H1 (cell line): Measurements from ENCODE around the gene CNOT6. TPM values are rescaled to one million over a fixed set of nuclear protein-coding genes. Genes with fewer than 3 reads are reported as not detected.

Experiments used
- CTCF ChIA-PET: fragments of 300-600 bp; sonication (Branson Sonifier 250); formaldehyde crosslinking; loops from one replicate; lab custom pipeline; 2021; ENCODE audit not compliant: partially characterized antibody; lab: Charles Lee
- POLR2A ChIA-PET: fragments of 300-600 bp; sonication (Branson Sonifier 250); formaldehyde crosslinking; loops from one replicate; lab custom pipeline; 2021; ENCODE audit warnings: inconsistent platforms; ENCODE audit not compliant: partially characterized antibody; lab: Charles Lee
- DNase-seq, 2 experiments: peaks; one replicate each; pipeline versions ENCODE4 v3.0.0 to v3.0.0-alpha.2; 2010 to 2022; ENCODE audit warnings: low spot score in 2 of 2, low read depth in 1 of 2, mixed read lengths in 1 of 2
- FAIRE-seq: peaks from 2 replicates; lab custom pipeline; 2011; peaks lifted over from hg19 to GRCh38; lab: Jason Lieb, UNC
- H2AFZ ChIP-seq: 2 replicates; pipeline ENCODE4 v1.8.1; 2012; ENCODE audit warnings: low read length, inconsistent platforms
- H2AK5ac ChIP-seq: 2 replicates; pipeline ENCODE4 v1.6.1; 2013; ENCODE audit warnings: low read depth, low read length
- H2BK120ac ChIP-seq: replicated peaks from 2 replicates; pipeline ENCODE3; 2013; ENCODE audit warnings: low read depth, low read length, inconsistent platforms
- H2BK12ac ChIP-seq: 2 replicates; pipeline ENCODE4 v1.6.1; 2013; ENCODE audit warnings: low read depth, low read length
- H2BK15ac ChIP-seq: 2 replicates; pipeline ENCODE4 v1.6.1; 2013; ENCODE audit warnings: low read length
- H2BK20ac ChIP-seq: 2 replicates; pipeline ENCODE4 v1.6.1; 2013; ENCODE audit warnings: low read length
- H2BK5ac ChIP-seq: 2 replicates; pipeline ENCODE4 v1.6.1; 2013; ENCODE audit warnings: low read depth, low read length
- H3K14ac ChIP-seq: 2 replicates; pipeline ENCODE4 v1.6.1; 2013; ENCODE audit warnings: inconsistent platforms; ENCODE audit not compliant: insufficient read length
- H3K18ac ChIP-seq: 2 replicates; pipeline ENCODE4 v1.6.1; 2013; ENCODE audit warnings: low read length; ENCODE audit errors: extremely low read depth
- H3K23ac ChIP-seq: 2 replicates; pipeline ENCODE4 v1.6.1; 2013; ENCODE audit warnings: inconsistent platforms; ENCODE audit not compliant: insufficient read length
- H3K23me2 ChIP-seq: 2 replicates; pipeline ENCODE4 v1.6.1; 2013; ENCODE audit warnings: low read depth, low read length
- H3K27ac ChIP-seq: 2 replicates; pipeline ENCODE4 v1.6.1; 2011; ENCODE audit warnings: low read depth, low read length, inconsistent platforms
- H3K27me3 ChIP-seq, 4 experiments: replicated peaks in 1 of 4; 1 replicate in 1 of 4; 2 replicates in 3 of 4; pipeline versions ENCODE4 v1.6.1 to v1.8.1; 2011 to 2013; ENCODE audit warnings: low read length in 3 of 4, mild to moderate bottlenecking in 3 of 4, inconsistent platforms in 2 of 4, mixed read lengths in 2 of 4, moderate library complexity in 1 of 4; ENCODE audit not compliant: control insufficient read depth in 3 of 4, insufficient read depth in 3 of 4; ENCODE audit errors: extremely low read depth in 1 of 4
- H3K36me3 ChIP-seq, 4 experiments: 2 replicates each; pipeline versions ENCODE4 v1.6.1 to v1.8.1; 2011 to 2013; ENCODE audit warnings: mild to moderate bottlenecking in 4 of 4, low read length in 3 of 4, moderate library complexity in 2 of 4, control low read depth in 1 of 4, inconsistent platforms in 1 of 4; ENCODE audit not compliant: insufficient read depth in 4 of 4, control insufficient read depth in 2 of 4
- H3K4ac ChIP-seq: replicated peaks from 2 replicates; pipeline ENCODE3; 2013; ENCODE audit warnings: low read length, low read depth, mixed read lengths, inconsistent platforms; ENCODE audit not compliant: insufficient read length
- H3K4me1 ChIP-seq, 4 experiments: replicated peaks in 1 of 4; 1 replicate in 1 of 4; 2 replicates in 3 of 4; pipeline versions ENCODE4 v1.6.1 to v1.8.1; 2011 to 2013; ENCODE audit warnings: low read length in 3 of 4, inconsistent platforms in 2 of 4, mixed read lengths in 1 of 4; ENCODE audit not compliant: insufficient read depth in 4 of 4, control insufficient read depth in 3 of 4
- H3K4me2 ChIP-seq, 2 experiments: 2 replicates each; pipeline versions ENCODE4 v1.6.1 to v1.8.1; 2011 to 2013; ENCODE audit warnings: low read depth in 2 of 2, low read length in 2 of 2, control low read depth in 1 of 2, inconsistent platforms in 1 of 2, mild to moderate bottlenecking in 1 of 2; ENCODE audit not compliant: insufficient read depth in 1 of 2
- H3K4me3 ChIP-seq, 4 experiments: fragments of 200-600, 300-600 bp in 1 of 4; sonication (generic), shearing (Covaris generic), sonication (Bioruptor Twin) in 1 of 4; 2 replicates each; pipeline versions ENCODE4 v1.5.1 to v1.8.1; 2011 to 2016; ENCODE audit warnings: low read length in 4 of 4, low read depth in 3 of 4, control low read depth in 2 of 4, inconsistent platforms in 2 of 4, mild to moderate bottlenecking in 2 of 4, mixed read lengths in 1 of 4, moderate library complexity in 1 of 4; ENCODE audit not compliant: insufficient read depth in 2 of 4; ENCODE audit errors: extremely low read depth in 1 of 4
- H3K56ac ChIP-seq: replicated peaks from 2 replicates; pipeline ENCODE3; 2013; ENCODE audit warnings: low read depth, mild to moderate bottlenecking, mixed read lengths, low read length, inconsistent platforms; ENCODE audit not compliant: insufficient read length
- H3K79me1 ChIP-seq: 2 replicates; pipeline ENCODE4 v1.6.1; 2013; ENCODE audit warnings: low read depth, low read length, control low read depth
- H3K79me2 ChIP-seq, 2 experiments: 2 replicates each; pipeline versions ENCODE4 v1.6.1 to v1.8.1; 2012 to 2013; ENCODE audit warnings: low read length in 2 of 2, mild to moderate bottlenecking in 2 of 2, inconsistent platforms in 1 of 2; ENCODE audit not compliant: insufficient read depth in 2 of 2, control insufficient read depth in 1 of 2
- H3K9ac ChIP-seq, 4 experiments: replicated peaks in 1 of 4; 1 replicate in 1 of 4; 2 replicates in 3 of 4; pipeline versions ENCODE4 v1.6.1 to v1.8.1; 2011 to 2013; ENCODE audit warnings: low read depth in 3 of 4, low read length in 3 of 4, control low read depth in 2 of 4, mild to moderate bottlenecking in 2 of 4, moderate library complexity in 2 of 4, inconsistent platforms in 1 of 4; ENCODE audit errors: extremely low read depth in 1 of 4
- H3K9me3 ChIP-seq, 2 experiments: 2 replicates each; pipeline versions ENCODE4 v1.6.1 to v1.8.1; 2012 to 2013; ENCODE audit warnings: mild to moderate bottlenecking in 2 of 2, moderate library complexity in 2 of 2, control low read depth in 1 of 2, inconsistent platforms in 1 of 2, low read depth in 1 of 2, low read length in 1 of 2, mixed read lengths in 1 of 2; ENCODE audit not compliant: insufficient read depth in 2 of 2
- H4K20me1 ChIP-seq, 2 experiments: replicated peaks in 1 of 2; 2 replicates each; pipeline versions ENCODE3 to v1.8.1; 2011 to 2013; ENCODE audit warnings: inconsistent platforms in 2 of 2, low read length in 2 of 2, mild to moderate bottlenecking in 1 of 2; ENCODE audit not compliant: insufficient read depth in 2 of 2, control insufficient read depth in 1 of 2
- H4K5ac ChIP-seq: 2 replicates; pipeline ENCODE4 v1.6.1; 2013; ENCODE audit warnings: low read length, low read depth, mixed read lengths, inconsistent platforms; ENCODE audit not compliant: insufficient read length
- H4K8ac ChIP-seq: 2 replicates; pipeline ENCODE4 v1.8.0; 2013; ENCODE audit warnings: mild to moderate bottlenecking, moderate library complexity, low read length, inconsistent platforms; ENCODE audit not compliant: insufficient read depth; ENCODE audit errors: extremely low read depth
- H4K91ac ChIP-seq: replicated peaks from 2 replicates; pipeline ENCODE3; 2013; ENCODE audit warnings: low read length, mixed read lengths, inconsistent platforms; ENCODE audit not compliant: insufficient read length
- CEBPB ChIP-seq: IDR thresholded peaks from 2 replicates; pipeline ENCODE4 v1.6.1; 2012; ENCODE audit warnings: low read depth, low read length
- JUN ChIP-seq: IDR thresholded peaks from 2 replicates; pipeline ENCODE4 v1.6.1; 2011; ENCODE audit warnings: low read depth, mild to moderate bottlenecking, improper control_type of control experiment, low read length
- POLR2AphosphoS5 ChIP-seq: IDR thresholded peaks from 2 replicates; pipeline ENCODE4 v1.6.1; 2011; ENCODE audit warnings: low read depth, low read length
- POU5F1 ChIP-seq: IDR thresholded peaks from 2 replicates; pipeline ENCODE4 v1.6.1; 2011; ENCODE audit warnings: low read depth, mild to moderate bottlenecking, low read length, moderate library complexity
- SAP30 ChIP-seq: fragments of 300-600 bp; sonication (generic); IDR thresholded peaks from 2 replicates; pipeline ENCODE4 v1.7.1; 2012; ENCODE audit warnings: low read length, moderate library complexity, mild to moderate bottlenecking, inconsistent platforms; ENCODE audit not compliant: insufficient read depth, insufficient replicate concordance
- SIN3A ChIP-seq, 2 experiments: IDR thresholded peaks in 1 of 2; conservative IDR thresholded peaks in 1 of 2; 2 replicates each; pipeline ENCODE4 v1.6.1; 2011 to 2012; ENCODE audit warnings: low read length in 2 of 2, improper control_type of control experiment in 1 of 2, low read depth in 1 of 2, mild to moderate bottlenecking in 1 of 2
- SP2 ChIP-seq: IDR thresholded peaks from 2 replicates; pipeline ENCODE4 v1.6.1; 2012; ENCODE audit warnings: mild to moderate bottlenecking, low read length, inconsistent platforms
- SUZ12 ChIP-seq: fragments of 200-600 bp; sonication (generic); IDR thresholded peaks from 2 replicates; pipeline ENCODE4 v1.6.1; 2012; ENCODE audit warnings: mild to moderate bottlenecking, inconsistent platforms, low read length, moderate library complexity, mixed read lengths
- TCF12 ChIP-seq: IDR thresholded peaks from 2 replicates; pipeline ENCODE4 v1.6.1; 2011; ENCODE audit warnings: low read depth, mild to moderate bottlenecking, low read length
- WGBS, 2 experiments: shearing (Covaris generic) in 1 of 2; methylation state at CpG; one replicate each; pipeline versions ENCODE4 v1.1.6 to v1.1.7; 2013 to 2015; ENCODE audit warnings: low lambda C conversion rate in 2 of 2, mixed read lengths in 2 of 2, inconsistent platforms in 1 of 2, low coverage in 1 of 2, missing lambda C conversion rate in 1 of 2; ENCODE audit not compliant: insufficient replicate concordance in 2 of 2, insufficient coverage in 1 of 2, insufficient read length in 1 of 2; ENCODE audit errors: extremely low coverage in 1 of 2, missing lambda C conversion rate in 1 of 2; 5-methylcytosine and 5-hydroxymethylcytosine counted together
- polyA plus RNA-seq, 7 experiments: library from polyadenylated mRNA; depleted of rRNA in 3 of 7; stranded (reverse) in 5 of 7; unstranded in 2 of 7; fragments of >200 nt in 5 of 7; fragments of 200-250 nt in 2 of 7; gene quantifications; 1 replicate in 5 of 7; 2 replicates in 1 of 7; 4 replicates in 1 of 7; pipeline versions ENCODE4 v1.2.1 to v1.2.3, GENCODE V29; 2011 to 2013; ENCODE audit warnings: missing spikeins in 2 of 7, mixed read lengths in 2 of 7
- total RNA-seq: library from RNA; stranded (reverse); fragmentation: NEBNext Ultra II Directional; extraction: Animal tissue kit (Norgen Biotek cat#: 25700); gene quantifications from 2 replicates; pipeline ENCODE4 v1.2.1, GENCODE V29; 2021
- TF ChIP-seq, protein P1 (sequence below): IDR thresholded peaks from 2 replicates; pipeline ENCODE4 v1.6.1; 2012; ENCODE audit warnings: inconsistent platforms
- TF ChIP-seq, protein P2 (sequence below): IDR thresholded peaks from 2 replicates; pipeline ENCODE4 v1.6.1; 2012; ENCODE audit warnings: inconsistent platforms
- TF ChIP-seq, protein P3 (sequence below): IDR thresholded peaks from 2 replicates; pipeline ENCODE4 v1.6.1; 2012; ENCODE audit warnings: low read length, inconsistent platforms

The CNOT6 gene
- total and polyA plus RNA-seq, 2 of the 8 experiments (the other 6 are each of a cell fraction or from before 2014, with no cell fraction given) = 10.7 to 45.4 TPM

DNA sequence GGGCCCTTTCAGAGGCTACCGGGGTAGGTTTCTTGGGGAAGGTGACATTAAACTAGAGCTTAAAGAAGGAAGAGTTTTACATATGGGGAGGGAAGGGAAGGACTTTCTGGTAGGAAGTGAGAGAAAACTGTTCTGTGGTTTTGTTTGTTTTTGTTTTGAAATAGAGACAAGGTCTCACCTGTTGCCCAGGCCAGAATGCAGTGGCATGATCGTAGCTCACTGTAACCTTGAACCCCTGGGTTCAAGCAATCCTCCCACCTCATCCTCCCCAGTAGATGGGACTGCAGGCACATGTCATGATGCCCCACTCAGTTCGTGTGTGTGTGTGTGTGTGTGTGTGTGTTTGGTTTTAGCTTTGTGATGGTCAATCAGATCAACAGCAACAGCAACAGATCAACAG is 37.4 kb upstream of the CNOT6 start:
- 60% methylated on average over 3 of the region's 3 CpGs; no CpG with 5 or more reads in 1 of the 2 experiments for WGBS, 2 experiments
- no peak for FAIRE-seq
- TF ChIP-seq SIN3A (conservative IDR thresholded peaks at IDR 0.05 in 1 of 2, IDR thresholded peaks at IDR 0.05 in 1 of 2; ENCODE audit: low read depth in 1 of 2, low read length in 2 of 2) (no peak), SP2 (no peak), SAP30 (no peak), CEBPB (no peak), JUN (no peak), SUZ12 (no peak), POLR2AphosphoS5 (no peak), POU5F1 (no peak), TCF12 (no peak)
- TF ChIP-seq, protein P1, sequence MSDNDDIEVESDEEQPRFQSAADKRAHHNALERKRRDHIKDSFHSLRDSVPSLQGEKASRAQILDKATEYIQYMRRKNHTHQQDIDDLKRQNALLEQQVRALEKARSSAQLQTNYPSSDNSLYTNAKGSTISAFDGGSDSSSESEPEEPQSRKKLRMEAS = no peak
- TF ChIP-seq, protein P2, sequence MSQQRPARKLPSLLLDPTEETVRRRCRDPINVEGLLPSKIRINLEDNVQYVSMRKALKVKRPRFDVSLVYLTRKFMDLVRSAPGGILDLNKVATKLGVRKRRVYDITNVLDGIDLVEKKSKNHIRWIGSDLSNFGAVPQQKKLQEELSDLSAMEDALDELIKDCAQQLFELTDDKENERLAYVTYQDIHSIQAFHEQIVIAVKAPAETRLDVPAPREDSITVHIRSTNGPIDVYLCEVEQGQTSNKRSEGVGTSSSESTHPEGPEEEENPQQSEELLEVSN = no peak
- TF ChIP-seq, protein P3, sequence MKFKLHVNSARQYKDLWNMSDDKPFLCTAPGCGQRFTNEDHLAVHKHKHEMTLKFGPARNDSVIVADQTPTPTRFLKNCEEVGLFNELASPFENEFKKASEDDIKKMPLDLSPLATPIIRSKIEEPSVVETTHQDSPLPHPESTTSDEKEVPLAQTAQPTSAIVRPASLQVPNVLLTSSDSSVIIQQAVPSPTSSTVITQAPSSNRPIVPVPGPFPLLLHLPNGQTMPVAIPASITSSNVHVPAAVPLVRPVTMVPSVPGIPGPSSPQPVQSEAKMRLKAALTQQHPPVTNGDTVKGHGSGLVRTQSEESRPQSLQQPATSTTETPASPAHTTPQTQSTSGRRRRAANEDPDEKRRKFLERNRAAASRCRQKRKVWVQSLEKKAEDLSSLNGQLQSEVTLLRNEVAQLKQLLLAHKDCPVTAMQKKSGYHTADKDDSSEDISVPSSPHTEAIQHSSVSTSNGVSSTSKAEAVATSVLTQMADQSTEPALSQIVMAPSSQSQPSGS = no peak

More for the DNA sequence above, 37.4 kb upstream of the CNOT6 start:
- H2BK20ac ChIP-seq = no peak overlapping the region
- H4K20me1 ChIP-seq = no peaks in the 10 kb centered on the region
- H3K14ac ChIP-seq = no peak overlapping the region
- H3K4me3 ChIP-seq = no peak overlapping the region
- no peaks in the 10 kb centered on the region for H3K79me1 ChIP-seq
- H2AK5ac ChIP-seq = no peak overlapping the region
- no peak overlapping the region for H2BK12ac ChIP-seq
- H3K4ac ChIP-seq = no peak overlapping the region
- no peaks in the 10 kb centered on the region for H3K4me1 ChIP-seq
- no peak overlapping the region for H2BK5ac ChIP-seq
- CTCF ChIA-PET = interaction anchor here (1.2 to 1.8 kb wide), 4 partner anchors 14 to 141 kb away, joined by 3 to 7 read pairs (median 6); no protein-coding TSS in a partner anchor
- H3K27me3 ChIP-seq = no peaks in the 10 kb centered on the region
- H2BK120ac ChIP-seq = no peak overlapping the region
- no peak overlapping the region for H4K91ac ChIP-seq
- H3K23ac ChIP-seq = no peak overlapping the region
- no peak overlapping the region for H2BK15ac ChIP-seq
- no peak overlapping the region for H3K27ac ChIP-seq
- H3K18ac ChIP-seq = no peak overlapping the region
- peaks cover 18 to 32% of the 10 kb centered on the region in 2 experiments for H3K9me3 ChIP-seq
- POLR2A ChIA-PET = no interaction called here
- no peak overlapping the region for H3K9ac ChIP-seq
- H4K8ac ChIP-seq = no peak overlapping the region; the same call in 1 of the 2 replicates
- H3K23me2 ChIP-seq = no peaks in the 10 kb centered on the region
- no peaks in the 10 kb centered on the region; a peak in 1 of 8 replicates for H3K36me3 ChIP-seq
- H3K4me2 ChIP-seq = no peak overlapping the region
- H3K56ac ChIP-seq = no peak overlapping the region
- H3K79me2 ChIP-seq = no peaks in the 10 kb centered on the region
- H2AFZ ChIP-seq = no peak overlapping the region
- no peak overlapping the region for H4K5ac ChIP-seq
- no peak for DNase-seq
